MM.1S (cell line): Measurements from ENCODE around the gene USP6NL.

Experiments
- DNase-seq: peaks from one replicate; pipeline ENCODE4 v3.0.0-alpha.2; 2015
- H2AFZ ChIP-seq: fragments of 300-600 bp; sonication (generic); 2 replicates; pipeline ENCODE4 v1.6.0; 2016; ENCODE audit warnings: antibody characterized with exemption, low read length
- H3F3A ChIP-seq: fragments of 300-600 bp; sonication (generic); 2 replicates; pipeline ENCODE4 v1.6.1; 2016; ENCODE audit warnings: mild to moderate bottlenecking, antibody characterized with exemption, low read length, moderate library complexity, mixed read lengths; ENCODE audit not compliant: insufficient read depth
- H3K27ac ChIP-seq: fragments of 300-600 bp; sonication (generic); 2 replicates; pipeline ENCODE4 v1.5.1; 2016; ENCODE audit warnings: mild to moderate bottlenecking, low read length
- H3K27me3 ChIP-seq: fragments of 300-600 bp; sonication (generic); replicated peaks from 2 replicates; pipeline ENCODE4 v1.6.0; 2016; ENCODE audit warnings: low read length; ENCODE audit not compliant: insufficient read depth
- H3K36me3 ChIP-seq: fragments of 300-600 bp; sonication (generic); replicated peaks from 2 replicates; pipeline ENCODE4 v1.6.1; 2016; ENCODE audit warnings: mild to moderate bottlenecking, low read length, mixed read lengths; ENCODE audit not compliant: insufficient read depth
- H3K4me1 ChIP-seq: fragments of 300-600 bp; sonication (generic); 2 replicates; pipeline ENCODE4 v1.6.1; 2016; ENCODE audit warnings: low read length, mixed read lengths
- H3K4me2 ChIP-seq: fragments of 300-600 bp; sonication (generic); 2 replicates; pipeline ENCODE4 v1.6.0; 2016; ENCODE audit warnings: low read depth, low read length
- H3K4me3 ChIP-seq: fragments of 300-600 bp; sonication (generic); 2 replicates; pipeline ENCODE4 v1.5.1; 2016; ENCODE audit warnings: low read length, mixed read lengths
- H3K79me2 ChIP-seq: fragments of 300-600 bp; sonication (generic); 2 replicates; pipeline ENCODE4 v1.6.1; 2016; ENCODE audit warnings: mixed run types, low read length, mixed read lengths
- H3K9ac ChIP-seq: fragments of 300-600 bp; sonication (generic); 2 replicates; pipeline ENCODE4 v1.6.1; 2016; ENCODE audit warnings: low read length, mixed read lengths
- H3K9me2 ChIP-seq: fragments of 300-600 bp; sonication (generic); replicated peaks from 2 replicates; pipeline ENCODE4 v1.6.1; 2016; ENCODE audit warnings: mild to moderate bottlenecking, low read length, mixed read lengths; ENCODE audit not compliant: insufficient read depth
- H3K9me3 ChIP-seq: fragments of 300-600 bp; sonication (generic); replicated peaks from 2 replicates; pipeline ENCODE4 v1.6.1; 2016; ENCODE audit warnings: mild to moderate bottlenecking, low read length, mixed read lengths; ENCODE audit not compliant: insufficient read depth
- H4K20me1 ChIP-seq: fragments of 300-600 bp; sonication (generic); 2 replicates; pipeline ENCODE4 v1.6.1; 2016; ENCODE audit warnings: mild to moderate bottlenecking, low read length, moderate library complexity, mixed read lengths; ENCODE audit not compliant: insufficient read depth
- CTCF ChIP-seq: fragments of 300-600 bp; sonication (generic); IDR thresholded peaks from 2 replicates; pipeline ENCODE4 v1.5.1; 2016; ENCODE audit warnings: antibody characterized with exemption, low read length, mixed read lengths
- EZH2 ChIP-seq: fragments of 300-600 bp; sonication (generic); optimal IDR thresholded peaks from 2 replicates; pipeline ENCODE3; 2017; ENCODE audit warnings: low read depth, mild to moderate bottlenecking, antibody characterized with exemption, low read length, mixed read lengths
- EZH2phosphoT487 ChIP-seq: fragments of 300-600 bp; sonication (generic); IDR thresholded peaks from 2 replicates; pipeline ENCODE4 v1.6.1; 2018; ENCODE audit warnings: antibody characterized with exemption, low read length

Gene USP6NL

GRCh38 chr10:11468126-11468742, 143.2 kb downstream of the USP6NL start:
- Histone ChIP-seq H2AFZ (no peak overlapping the region), H3K4me2 (no peak overlapping the region), H3K9me2 (no peaks in the 10 kb centered on the region), H3K9me3 (no peaks in the 10 kb centered on the region), H3K9ac (no peak overlapping the region), H3K27me3 (no peaks in the 10 kb centered on the region), H4K20me1 (no peaks in the 10 kb centered on the region), H3K36me3 (no peaks in the 10 kb centered on the region), H3K79me2 (no peaks in the 10 kb centered on the region), H3K4me1 (no peaks in the 10 kb centered on the region), H3F3A (no peaks in the 10 kb centered on the region), H3K4me3 (no peak overlapping the region), H3K27ac (no peak overlapping the region)
- no peak for DNase-seq
- TF ChIP-seq EZH2phosphoT487 (no peak), EZH2 (no peak), CTCF (no peak)

- H4K20me1 ChIP-seq: no peaks in the 10 kb centered on the region
- no peak for TF ChIP-seq CTCF
- no peak for TF ChIP-seq EZH2phosphoT487
- no peak for TF ChIP-seq EZH2
- H3K79me2 ChIP-seq: no peaks in the 10 kb centered on the region
- no peak overlapping the region for H3K27ac ChIP-seq
- H3K36me3 ChIP-seq: no peaks in the 10 kb centered on the region
- no peaks in the 10 kb centered on the region for H3K4me1 ChIP-seq
- H2AFZ ChIP-seq: no peak overlapping the region
- H3K4me2 ChIP-seq: no peak overlapping the region
- no peaks in the 10 kb centered on the region for H3K9me2 ChIP-seq
- no peaks in the 10 kb centered on the region for H3F3A ChIP-seq
- no peaks in the 10 kb centered on the region for H3K9me3 ChIP-seq
- no peak overlapping the region for H3K9ac ChIP-seq
- no peak for DNase-seq
- no peak overlapping the region for H3K4me3 ChIP-seq
- no peaks in the 10 kb centered on the region for H3K27me3 ChIP-seq
Observed at GRCh38 chr10:11465406-11465805, 146.0 kb downstream of the USP6NL start.

- Histone ChIP-seq H3K36me3 (no peaks in the 10 kb centered on the region), H3K9me3 (no peaks in the 10 kb centered on the region), H4K20me1 (no peaks in the 10 kb centered on the region), H3K27me3 (no peaks in the 10 kb centered on the region), H3K9ac (no peak overlapping the region), H3F3A (no peaks in the 10 kb centered on the region), H2AFZ (no peak overlapping the region), H3K4me3 (no peak overlapping the region), H3K27ac (no peak overlapping the region), H3K9me2 (no peaks in the 10 kb centered on the region), H3K4me1 (no peaks in the 10 kb centered on the region), H3K79me2 (no peaks in the 10 kb centered on the region), H3K4me2 (no peak overlapping the region)
- DNase-seq: no peak
- TF ChIP-seq EZH2phosphoT487 (no peak), EZH2 (no peak), CTCF (no peak)
Observed at GRCh38 chr10:11463111-11463510, 148.3 kb downstream of the USP6NL start.
